CD4-positive, alpha-beta T cell treated with Interleukin-12 subunit alpha and Interleukin-12 subunit beta, for 1 hour (primary cell): Measurements from ENCODE around the gene EIF4EBP2.

Experiments used
- DNase-seq: peaks from one replicate; pipeline ENCODE4 v3.0.0-alpha.2; 2020

Gene EIF4EBP2

DNA sequence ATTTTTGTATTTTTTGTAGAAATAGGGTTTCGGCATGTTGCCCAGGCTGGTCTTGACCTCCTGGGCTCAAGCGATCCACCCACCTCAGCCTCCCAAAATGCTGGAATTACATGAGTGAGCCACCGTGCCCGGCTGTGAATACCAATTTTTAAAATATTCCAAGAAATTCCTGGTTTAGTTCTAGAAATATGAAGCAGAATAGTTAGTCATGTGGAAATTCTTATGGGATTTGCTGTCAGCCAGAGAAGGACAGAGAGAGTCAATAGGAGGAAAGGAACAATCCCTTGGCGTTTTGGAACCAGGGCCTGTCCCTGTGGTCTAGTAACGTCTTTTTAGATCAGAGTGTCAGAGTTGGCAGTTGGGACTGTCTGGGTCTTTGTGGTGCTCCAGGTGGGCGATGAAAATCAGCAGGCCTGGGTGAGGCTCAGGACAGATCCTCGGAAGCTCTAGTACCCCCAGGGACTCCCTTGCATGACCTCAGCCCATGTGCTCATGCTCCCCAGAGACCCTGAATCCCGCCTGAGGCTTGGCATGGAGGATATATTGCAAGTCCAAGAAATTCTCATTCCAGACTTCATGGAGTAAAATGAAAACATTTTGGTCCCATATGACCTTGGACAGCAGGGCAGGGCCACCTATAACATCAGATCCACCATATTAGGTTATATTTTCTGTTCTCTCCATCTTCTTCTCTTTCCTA is 29.8 kb downstream of the EIF4EBP2 start:
- no peak for DNase-seq

DNA sequence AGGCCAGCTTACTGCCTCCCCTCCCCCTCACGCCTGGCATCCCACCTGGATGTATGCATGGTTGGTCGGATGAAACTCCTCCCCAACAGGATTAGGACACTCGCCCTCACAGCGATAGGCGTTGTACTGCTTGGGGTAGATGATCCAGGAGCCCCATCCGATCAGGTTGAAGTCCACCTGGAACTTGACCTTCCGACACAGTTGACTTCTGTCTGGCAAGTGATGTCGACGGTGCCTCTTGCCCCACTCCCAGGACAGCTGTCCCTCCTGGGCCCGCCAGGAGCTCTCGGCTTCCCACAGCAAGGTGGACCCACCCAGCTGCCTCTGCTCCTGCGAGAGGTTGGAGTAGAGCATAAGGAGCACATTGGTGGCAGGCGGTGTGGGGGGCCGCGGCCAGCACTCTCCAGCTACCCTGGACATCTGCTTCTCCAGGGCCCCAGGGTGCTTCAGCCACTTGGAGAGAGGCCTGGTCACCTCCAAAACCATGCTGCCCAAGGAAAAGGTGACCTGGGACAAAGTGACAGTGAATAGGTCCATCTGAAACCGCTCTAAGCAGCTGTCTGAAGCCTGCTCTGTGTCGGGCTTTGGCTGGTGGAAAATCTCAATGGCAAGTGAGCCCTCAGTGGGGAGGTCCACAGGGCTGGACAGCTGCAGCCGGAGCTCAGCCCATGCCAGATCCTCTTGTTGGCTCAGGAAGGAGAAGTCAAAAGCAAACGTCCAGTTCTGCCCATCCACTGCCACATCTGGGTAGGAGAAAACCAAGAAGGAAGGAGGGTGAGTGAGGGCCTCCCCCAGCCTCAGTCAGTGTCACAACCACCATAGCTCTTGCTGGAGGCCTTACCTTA is 31.5 kb downstream of the EIF4EBP2 start:
- no peak for DNase-seq

- no peak for DNase-seq
Measured at GRCh38 chr10:70437721-70438120, 33.8 kb downstream of the EIF4EBP2 start.

DNA sequence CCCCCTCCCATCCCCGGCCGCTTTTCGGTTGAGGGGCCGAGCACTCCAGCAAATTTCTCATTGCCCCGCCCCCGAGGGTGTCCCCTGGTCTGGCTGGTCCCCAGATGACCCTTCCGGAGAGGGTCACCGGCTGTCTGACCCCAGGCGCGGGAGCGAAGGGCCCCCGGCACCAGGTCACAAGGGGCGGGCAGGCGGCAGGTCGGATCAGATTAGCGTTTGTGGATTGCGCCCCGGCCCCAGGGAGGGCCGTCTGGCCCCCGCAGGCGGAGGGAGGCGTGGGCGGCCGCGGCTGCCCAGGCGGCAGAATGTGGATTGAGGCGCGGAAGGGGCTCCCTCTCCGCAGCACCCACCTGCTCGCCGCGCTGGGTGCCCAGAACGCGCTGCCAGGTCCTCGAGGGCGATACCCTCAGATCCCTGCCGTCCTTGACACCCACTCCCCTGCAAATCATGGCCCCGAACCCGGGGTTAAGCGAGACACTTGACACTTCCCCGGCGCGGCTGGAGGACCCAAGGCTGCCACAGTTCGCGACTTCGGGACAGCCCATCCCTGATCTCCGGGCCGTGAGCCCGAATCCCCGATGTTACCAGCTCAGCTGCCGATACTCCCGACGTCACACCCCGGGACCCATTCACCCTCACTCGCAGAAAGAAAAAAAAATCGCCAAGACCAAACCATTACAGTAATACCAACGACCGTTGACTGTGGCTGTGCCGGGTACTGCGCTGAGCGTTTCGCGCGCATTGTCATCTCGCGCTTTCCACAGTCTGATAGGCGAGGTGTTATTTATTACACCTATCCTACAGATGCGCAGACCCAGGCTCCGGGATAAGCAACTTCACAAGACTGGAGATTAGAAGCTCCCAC is 36.6 kb downstream of the EIF4EBP2 start:
- DNase-seq: no peak

GRCh38 chr10:70441161-70441894 is 37.4 kb downstream of the EIF4EBP2 start, which contains the start of gene NODAL:
TSS of gene NODAL (minus strand) at chr10:70441681. CDS start at chr10:70441667, 14 bp downstream.
- no peak for DNase-seq

DNA sequence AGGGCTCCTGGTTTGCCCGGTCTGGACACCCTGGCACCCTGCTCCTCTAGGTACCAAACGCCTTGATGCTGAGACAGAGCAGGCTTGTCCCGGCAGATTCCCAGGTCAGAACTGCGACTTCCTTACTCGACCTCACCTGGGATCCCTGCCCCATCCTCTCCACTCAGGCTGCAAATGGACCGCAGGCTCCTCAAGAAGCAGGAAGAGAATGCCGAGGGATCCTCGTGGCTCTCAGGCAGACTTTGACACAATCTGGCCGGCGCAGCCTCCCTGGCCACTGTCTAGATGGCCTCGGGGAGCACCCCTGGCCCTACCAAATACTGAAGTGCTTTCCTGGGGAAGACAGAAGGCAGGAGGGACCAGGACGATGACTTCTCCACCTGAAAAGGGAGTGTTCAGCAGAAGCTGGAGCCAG is 38.0 kb downstream of the EIF4EBP2 start:
- DNase-seq: no peak

DNA sequence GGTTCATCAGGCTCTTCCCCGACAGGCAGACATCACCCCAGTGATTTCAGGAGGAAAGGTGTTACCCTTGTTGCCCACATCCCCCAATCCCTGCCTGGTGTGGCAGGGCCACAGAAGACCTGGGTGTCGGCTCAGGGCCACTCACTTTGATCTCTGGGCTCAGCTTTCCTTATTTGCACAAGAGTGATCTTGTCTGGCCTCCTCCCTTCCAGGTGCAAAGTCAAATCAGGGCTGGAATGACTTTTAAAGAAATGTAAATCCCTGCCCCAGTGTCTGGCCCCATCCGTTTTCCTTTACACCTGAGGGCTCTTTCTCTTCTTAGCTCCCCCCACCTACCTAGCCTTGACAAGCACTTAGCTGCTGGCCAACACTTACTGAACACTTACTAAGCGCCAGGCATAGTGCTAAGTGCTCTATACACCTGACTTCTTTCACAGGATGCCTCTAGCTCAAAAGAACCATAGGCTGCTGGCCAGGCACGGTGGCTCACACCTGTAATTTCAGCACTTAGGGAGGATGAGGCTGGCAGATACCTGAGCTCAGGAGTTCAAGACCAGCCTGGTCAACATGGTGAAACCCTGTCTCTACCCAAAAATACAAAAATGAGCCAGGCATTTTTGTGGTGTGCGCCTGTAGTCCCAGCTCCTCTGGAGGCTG is 38.5 kb downstream of the EIF4EBP2 start:
- DNase-seq: no peak

DNA sequence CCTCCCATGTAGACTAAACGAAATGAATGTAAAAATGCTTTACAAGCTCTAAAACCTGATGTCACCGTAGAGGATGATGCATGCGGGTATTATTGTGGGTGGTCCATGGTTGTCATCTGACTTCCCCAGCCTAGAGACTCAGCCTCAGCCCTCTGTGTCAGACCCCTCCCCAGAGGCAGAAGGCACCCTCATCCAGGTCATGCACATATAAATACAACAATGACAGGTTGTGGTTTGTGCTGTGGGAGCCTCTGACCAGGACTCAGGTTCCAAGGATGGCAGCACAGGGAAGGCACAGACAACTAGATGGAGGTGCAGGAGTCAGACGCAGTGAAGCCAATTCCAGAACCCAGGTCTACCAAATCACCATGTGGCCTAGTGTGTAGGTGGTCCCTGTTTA is 40.8 kb downstream of the EIF4EBP2 start:
- no peak for DNase-seq

DNA sequence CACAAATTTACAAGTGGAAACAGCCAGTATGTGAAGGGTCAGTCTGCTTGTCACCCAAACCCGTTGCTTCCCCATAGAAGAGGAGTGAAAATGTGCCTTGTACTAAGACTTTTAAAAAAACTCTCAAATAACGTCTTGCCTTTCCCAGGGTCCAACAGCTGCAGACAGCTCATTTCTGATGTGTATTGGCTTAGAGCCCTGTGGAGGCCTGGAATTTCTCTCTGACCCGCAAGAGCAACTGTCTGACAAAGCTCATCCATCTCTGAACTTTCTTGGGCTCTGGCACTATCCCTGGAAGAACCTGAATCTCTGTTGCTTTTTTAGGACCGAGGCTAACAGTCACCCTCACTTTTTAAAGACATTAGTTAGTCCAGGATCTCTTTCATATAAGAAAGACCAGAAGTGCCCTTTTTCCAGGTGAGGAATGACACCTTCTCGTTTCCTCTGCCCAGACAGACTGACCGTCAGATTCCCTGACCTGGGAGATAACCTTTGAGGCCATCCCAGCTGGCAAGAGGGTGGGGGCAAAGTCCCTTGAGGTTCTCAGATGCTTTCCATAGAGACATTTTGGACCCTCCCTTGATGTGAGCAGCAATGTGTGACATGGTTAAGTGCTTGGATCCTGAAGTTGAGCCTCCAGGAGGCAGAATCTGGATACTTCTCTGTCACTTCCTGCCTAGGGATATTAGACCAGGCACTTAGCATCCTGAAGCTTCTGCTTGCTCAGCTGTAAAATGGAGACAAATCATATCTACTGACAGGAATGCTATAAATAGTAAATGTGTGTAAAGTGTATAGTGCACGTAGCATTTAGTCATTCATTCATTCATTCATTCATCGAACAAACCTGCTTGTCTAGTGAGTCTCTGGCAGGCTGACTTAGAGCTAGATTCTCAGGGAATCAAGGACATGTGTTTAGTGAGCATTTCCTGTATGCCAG is 42.0 kb downstream of the EIF4EBP2 start:
- no peak for DNase-seq

DNA sequence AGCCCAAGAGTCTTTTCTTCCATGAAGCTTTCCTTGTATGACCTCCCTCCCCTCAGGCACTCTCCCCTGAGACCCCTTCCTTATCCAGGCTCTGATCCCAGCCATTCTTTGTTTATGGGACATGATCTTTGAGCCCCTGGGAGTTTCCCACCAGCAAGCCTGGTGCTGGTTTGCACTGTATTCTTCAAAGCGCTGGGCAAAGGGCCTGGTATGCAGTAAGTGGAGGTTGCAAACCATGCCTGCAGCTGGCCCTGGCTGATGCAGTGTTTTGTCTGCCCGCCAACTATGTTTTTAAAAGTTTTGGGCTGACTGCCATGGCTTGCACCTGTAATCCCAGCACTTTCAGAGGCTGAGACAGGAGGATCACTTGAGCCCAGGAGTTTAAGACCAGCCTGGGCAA is 44.3 kb downstream of the EIF4EBP2 start:
- DNase-seq: no peak

- no peak for DNase-seq
Measured at GRCh38 chr10:70455213-70455630, 51.3 kb downstream of the EIF4EBP2 start.

DNA sequence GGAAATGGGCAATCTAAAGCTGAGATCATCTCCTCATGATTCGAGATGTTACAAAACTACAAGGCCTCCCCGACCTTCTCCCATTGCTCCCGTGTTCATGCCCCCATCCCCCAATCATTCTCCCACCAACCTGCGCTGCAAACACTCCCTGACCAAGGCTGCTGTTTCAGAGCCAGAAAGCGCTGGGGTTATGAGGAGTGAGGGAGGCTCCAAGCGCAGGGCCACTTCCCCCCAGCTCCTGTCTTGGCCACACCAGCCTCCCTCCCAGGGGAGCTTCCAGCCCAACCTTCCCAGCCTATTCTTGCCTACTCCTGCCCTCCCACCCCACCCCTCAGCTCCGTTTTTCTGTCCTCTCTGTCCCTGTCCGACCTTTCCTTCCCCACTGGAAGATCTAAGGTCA is 52.2 kb downstream of the EIF4EBP2 start:
- DNase-seq: no peak

- DNase-seq: no peak
Measured at GRCh38 chr10:70457759-70458305, 53.9 kb downstream of the EIF4EBP2 start.

- DNase-seq: peak; percentile 13
Measured at GRCh38 chr10:70458329-70459060, 54.5 kb downstream of the EIF4EBP2 start.

DNA sequence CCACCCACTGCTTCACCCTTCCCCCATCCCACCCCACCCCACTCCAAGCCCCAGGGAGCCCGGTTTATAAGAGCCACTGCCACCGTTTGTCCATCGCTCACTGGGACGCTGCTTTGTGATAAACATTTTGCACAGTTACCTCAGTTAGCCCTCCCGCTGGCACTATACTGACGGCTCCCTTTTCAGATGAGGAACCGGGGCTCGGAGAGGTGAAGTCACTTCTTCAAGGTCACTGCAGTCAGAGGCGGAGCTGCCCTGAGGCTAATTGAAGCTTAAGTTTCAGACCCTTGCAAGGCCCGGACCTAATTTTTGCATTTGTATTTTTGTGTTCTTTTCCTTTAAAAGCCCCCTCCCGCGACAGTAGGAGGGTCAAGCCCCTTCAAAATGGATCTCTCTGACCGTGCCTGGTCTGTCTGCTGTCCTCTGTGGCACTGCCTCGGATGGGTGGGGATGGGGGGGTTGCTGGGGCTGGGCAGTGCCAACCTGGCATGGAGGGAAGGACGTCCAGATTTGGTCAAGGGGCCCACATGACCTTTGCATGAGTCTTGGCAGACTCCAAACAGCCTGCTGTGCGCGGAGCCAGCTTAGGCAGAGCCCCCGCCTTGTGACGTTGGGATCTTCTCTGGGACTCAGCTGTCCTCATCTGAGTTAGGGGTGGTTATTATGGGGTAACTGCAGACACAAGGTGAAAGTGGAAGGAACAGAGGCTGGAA is 55.3 kb downstream of the EIF4EBP2 start:
- no peak for DNase-seq

GRCh38 chr10:70459774-70460490 is 56.0 kb downstream of the EIF4EBP2 start:
- no peak for DNase-seq

GRCh38 chr10:70461397-70462348 is 57.7 kb downstream of the EIF4EBP2 start:
- DNase-seq: peak; percentile 52
